NB4 (cell line): ENCODE measurements around the gene SIRT7.

Source experiments
- DNase-seq: peaks from one replicate; pipeline ENCODE4 v3.0.0; 2010; ENCODE audit warnings: low read depth
- H3K4me3 ChIP-seq: one replicate; pipeline ENCODE4 v1.5.1; 2011; ENCODE audit warnings: mild to moderate bottlenecking, low read depth, low read length, moderate library complexity
- CTCF ChIP-seq: IDR thresholded peaks from one replicate; pipeline ENCODE4 v1.5.1; 2012; ENCODE audit warnings: low read depth, low read length
- MAX ChIP-seq: IDR thresholded peaks from 2 replicates; pipeline ENCODE4 v1.6.1; 2011; ENCODE audit warnings: low read depth, low read length
- MYC ChIP-seq: IDR thresholded peaks from 2 replicates; pipeline ENCODE4 v1.6.1; 2011; ENCODE audit warnings: low read depth, low read length
- POLR2A ChIP-seq: IDR thresholded peaks from 2 replicates; pipeline ENCODE4 v1.6.1; 2011; ENCODE audit warnings: mild to moderate bottlenecking; ENCODE audit not compliant: insufficient read length; ENCODE audit errors: extremely low read depth

SIRT7 gene

GRCh38 chr17:81866440-81867169, 51.4 kb downstream of the SIRT7 start:
- no peak overlapping the region for H3K4me3 ChIP-seq
- TF ChIP-seq POLR2A: peak; percentile 16
- TF ChIP-seq MAX: no peak
- TF ChIP-seq MYC: no peak
- no peak for TF ChIP-seq CTCF
- DNase-seq: no peak

GRCh38 chr17:81865733-81866439, 52.1 kb downstream of the SIRT7 start:
- DNase-seq: peak; percentile 35
- TF ChIP-seq CTCF: no peak
- TF ChIP-seq POLR2A: no peak
- TF ChIP-seq MYC: no peak
- TF ChIP-seq MAX: no peak
- H3K4me3 ChIP-seq: no peak overlapping the region

- H3K4me3 ChIP-seq: no peak overlapping the region
- no peak for DNase-seq
- TF ChIP-seq MYC (no peak), CTCF (no peak), POLR2A (no peak), MAX (no peak)
Observed at GRCh38 chr17:81865358-81865732, 52.6 kb downstream of the SIRT7 start.

GRCh38 chr17:81863833-81864768, 53.9 kb downstream of the SIRT7 start:
- H3K4me3 ChIP-seq: no peak overlapping the region
- no peak for DNase-seq
- no peak for TF ChIP-seq POLR2A
- TF ChIP-seq MAX: no peak
- TF ChIP-seq MYC: no peak
- TF ChIP-seq CTCF: no peak

- DNase-seq: peak; percentile 61
- peak overlapping the region; percentile 28 for H3K4me3 ChIP-seq
Observed at GRCh38 chr17:81863123-81863675, 54.8 kb downstream of the SIRT7 start.

More at GRCh38 chr17:81863123-81863675, 54.8 kb downstream of the SIRT7 start:
- TF ChIP-seq CTCF (no peak), MAX (no peak), POLR2A (no peak), MYC (no peak)
